Measurements from ENCODE around the gene PPFIBP1. TPM values are rescaled to one million over a fixed set of nuclear protein-coding genes. Genes with fewer than 3 reads are reported as not detected.

PPFIBP1 gene
- total and polyA plus RNA-seq, 10 donors = 3.7 to 182 (median 92.4) TPM

DNA sequence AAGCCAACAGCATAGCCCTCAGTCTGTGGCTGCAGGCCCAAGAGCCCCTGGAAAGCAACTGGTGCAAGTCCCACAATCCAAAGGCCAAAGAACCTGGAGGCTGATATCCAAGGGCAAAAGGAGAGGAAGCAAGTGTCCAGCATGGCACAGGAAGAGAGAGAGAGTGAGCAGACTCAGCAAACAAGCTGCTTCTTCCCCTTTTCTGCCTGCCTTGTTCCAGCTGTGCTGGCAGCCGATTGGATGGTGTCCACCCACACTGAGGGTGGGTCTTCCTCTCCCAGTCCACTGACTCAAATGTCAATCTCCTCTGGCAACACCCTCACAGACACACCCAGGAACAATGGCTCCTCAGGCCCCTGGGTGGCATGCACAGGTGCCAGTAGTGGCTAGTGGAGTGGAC lies 44.0 kb upstream of the PPFIBP1 start:
- H3K27ac ChIP-seq = no peak overlapping the region
- H3K9me3 ChIP-seq = peaks cover 0 to 40% (median 32%) of the 10 kb centered on the region in 8 donors
- no peaks in the 10 kb centered on the region for H3K36me3 ChIP-seq
- no peak overlapping the region for H3K4me3 ChIP-seq
- no peaks in the 10 kb centered on the region for H3K4me1 ChIP-seq
- 44 to 73% (median 67%) methylated on average over 1 of the region's 1 CpG for WGBS, 5 donors
- no peak for DNase-seq
- intact Hi-C loops (cut with DNase I; ENCODE audit: low total_unique reads) = no loop called here
- TF ChIP-seq POLR2A (IDR thresholded peaks at IDR 0.05) = no peak
- TF ChIP-seq, protein P1, sequence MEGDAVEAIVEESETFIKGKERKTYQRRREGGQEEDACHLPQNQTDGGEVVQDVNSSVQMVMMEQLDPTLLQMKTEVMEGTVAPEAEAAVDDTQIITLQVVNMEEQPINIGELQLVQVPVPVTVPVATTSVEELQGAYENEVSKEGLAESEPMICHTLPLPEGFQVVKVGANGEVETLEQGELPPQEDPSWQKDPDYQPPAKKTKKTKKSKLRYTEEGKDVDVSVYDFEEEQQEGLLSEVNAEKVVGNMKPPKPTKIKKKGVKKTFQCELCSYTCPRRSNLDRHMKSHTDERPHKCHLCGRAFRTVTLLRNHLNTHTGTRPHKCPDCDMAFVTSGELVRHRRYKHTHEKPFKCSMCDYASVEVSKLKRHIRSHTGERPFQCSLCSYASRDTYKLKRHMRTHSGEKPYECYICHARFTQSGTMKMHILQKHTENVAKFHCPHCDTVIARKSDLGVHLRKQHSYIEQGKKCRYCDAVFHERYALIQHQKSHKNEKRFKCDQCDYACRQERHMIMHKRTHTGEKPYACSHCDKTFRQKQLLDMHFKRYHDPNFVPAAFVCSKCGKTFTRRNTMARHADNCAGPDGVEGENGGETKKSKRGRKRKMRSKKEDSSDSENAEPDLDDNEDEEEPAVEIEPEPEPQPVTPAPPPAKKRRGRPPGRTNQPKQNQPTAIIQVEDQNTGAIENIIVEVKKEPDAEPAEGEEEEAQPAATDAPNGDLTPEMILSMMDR (IDR thresholded peaks at IDR 0.05 in 8 of 11, conservative IDR thresholded peaks at IDR 0.05 in 3 of 11) = no peak
- TF ChIP-seq POLR2AphosphoS5 (IDR thresholded peaks at IDR 0.05) = no peak
- no peaks in the 10 kb centered on the region for H3K27me3 ChIP-seq (replicated peaks in 1 of 7)

DNA sequence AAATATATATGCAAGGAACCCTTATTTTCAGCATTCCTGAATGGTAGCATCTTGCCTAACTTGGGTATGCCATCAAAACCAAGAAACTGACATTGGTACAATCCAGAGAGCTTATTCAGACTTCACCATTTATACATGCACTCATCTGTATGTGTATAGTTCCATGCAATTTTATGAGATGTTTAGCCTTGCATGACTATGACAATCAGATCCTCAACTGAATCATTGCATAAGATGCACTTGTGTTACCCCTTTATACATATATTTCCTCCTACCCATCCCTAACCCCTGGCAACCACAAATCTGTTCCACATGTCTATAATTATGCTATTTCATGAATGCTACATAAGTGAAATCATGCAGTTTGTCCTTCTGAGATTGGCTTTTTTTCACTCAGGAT lies 37.0 kb upstream of the PPFIBP1 start:
- Histone ChIP-seq H3K27me3 (replicated peaks in 1 of 7) (no peaks in the 10 kb centered on the region), H3K9me3 (no peaks in the 10 kb centered on the region), H3K27ac (no peak overlapping the region), H3K36me3 (no peaks in the 10 kb centered on the region), H3K4me3 (no peak overlapping the region), H3K4me1 (no peaks in the 10 kb centered on the region)
- no peak for DNase-seq
- TF ChIP-seq, protein P1 (IDR thresholded peaks at IDR 0.05 in 8 of 11, conservative IDR thresholded peaks at IDR 0.05 in 3 of 11) = no peak
- TF ChIP-seq POLR2A (IDR thresholded peaks at IDR 0.05) = no peak
- no peak for TF ChIP-seq POLR2AphosphoS5 (IDR thresholded peaks at IDR 0.05)
- intact Hi-C loops (cut with DNase I; ENCODE audit: low total_unique reads) = no loop called here

GRCh38 chr12:27488479-27488878 lies 35.5 kb upstream of the PPFIBP1 start:
- Histone ChIP-seq H3K27me3 (replicated peaks in 1 of 7) (no peaks in the 10 kb centered on the region), H3K27ac (no peak overlapping the region), H3K4me1 (no peaks in the 10 kb centered on the region), H3K9me3 (no peaks in the 10 kb centered on the region), H3K4me3 (no peak overlapping the region), H3K36me3 (no peaks in the 10 kb centered on the region)
- DNase-seq = no peak
- WGBS, 5 donors = 53 to 70% (median 58%) methylated on average over 5 of the region's 5 CpGs
- TF ChIP-seq POLR2AphosphoS5 (IDR thresholded peaks at IDR 0.05) (no peak), POLR2A (IDR thresholded peaks at IDR 0.05) (no peak)
- TF ChIP-seq, protein P1 (IDR thresholded peaks at IDR 0.05 in 8 of 11, conservative IDR thresholded peaks at IDR 0.05 in 3 of 11) = no peak
- intact Hi-C loops (cut with DNase I; ENCODE audit: low total_unique reads) = no loop called here

DNA sequence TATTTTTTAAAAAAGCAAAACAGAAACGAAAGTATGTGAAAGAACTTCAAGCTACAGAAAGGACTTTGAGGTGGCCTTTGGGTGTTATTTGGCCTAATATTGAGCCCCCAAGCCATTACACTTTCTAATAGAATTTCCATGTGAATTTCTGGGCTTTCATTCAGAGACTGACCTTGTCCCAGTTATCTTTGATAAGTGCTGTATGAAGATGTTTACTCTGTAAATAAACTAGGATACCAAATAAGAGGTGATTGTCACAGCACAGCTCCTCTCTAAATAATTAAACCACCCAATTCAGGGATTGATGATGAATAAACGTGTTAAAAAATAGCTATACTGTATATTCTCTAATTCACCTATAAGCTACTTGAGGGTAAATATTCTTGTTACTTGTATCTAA lies 32.8 kb upstream of the PPFIBP1 start:
- no peak for DNase-seq
- H3K4me3 ChIP-seq = no peak overlapping the region
- 79 to 94% (median 86%) methylated on average over 2 of the region's 2 CpGs for WGBS, 5 donors
- H3K27ac ChIP-seq = no peak overlapping the region
- no peaks in the 10 kb centered on the region for H3K27me3 ChIP-seq (replicated peaks in 1 of 7)
- TF ChIP-seq, protein P1 (IDR thresholded peaks at IDR 0.05 in 8 of 11, conservative IDR thresholded peaks at IDR 0.05 in 3 of 11) = no peak
- no peak for TF ChIP-seq POLR2A (IDR thresholded peaks at IDR 0.05)
- no peak for TF ChIP-seq POLR2AphosphoS5 (IDR thresholded peaks at IDR 0.05)
- H3K4me1 ChIP-seq = no peaks in the 10 kb centered on the region
- H3K9me3 ChIP-seq = no peaks in the 10 kb centered on the region
- H3K36me3 ChIP-seq = no peaks in the 10 kb centered on the region
- intact Hi-C loops (cut with DNase I; ENCODE audit: low total_unique reads) = no loop called here
